Measurements from ENCODE around the gene APOC4.
"Not testable (repeated sequence)": the region's sequence is repeated elsewhere in the genome, so short reads cannot be mapped to it uniquely, and the experiment has no call there.

- TF ChIP-seq PKNOX1 (IDR thresholded peaks at IDR 0.05); CTBP1 (IDR thresholded peaks at IDR 0.05; ENCODE audit: borderline replicate concordance); ZNF384 (IDR thresholded peaks at IDR 0.05); BHLHE40 (IDR thresholded peaks at IDR 0.05; ENCODE audit: borderline replicate concordance); FOXM1 (IDR thresholded peaks at IDR 0.05; ENCODE audit: borderline replicate concordance); SP1 (IDR thresholded peaks at IDR 0.05); HDGF (IDR thresholded peaks at IDR 0.05; ENCODE audit: borderline replicate concordance); TARDBP (IDR thresholded peaks at IDR 0.05); FOXA1 (IDR thresholded peaks at IDR 0.05); LEF1 (IDR thresholded peaks at IDR 0.05; ENCODE audit: borderline replicate concordance): not testable (repeated sequence)
Observed at GRCh38 chr19:44911896-44912295, 30.1 kb upstream of the APOC4 start.

All from HEK293T (cell line).